Measurements from ENCODE around the gene MPZL1. TPM values are rescaled to one million over a fixed set of nuclear protein-coding genes. Genes with fewer than 3 reads are reported as not detected.
"Not testable (repeated sequence)": the region's sequence is repeated elsewhere in the genome, so short reads cannot be mapped to it uniquely, and the experiment has no call there.

Gene MPZL1
- total RNA-seq, 1 experiment from 2014 or later: 76.5 TPM

GRCh38 chr1:167808104-167808503, 86.3 kb downstream of the MPZL1 start:
- no peak for DNase-seq (ENCODE audit: low spot score)

DNA sequence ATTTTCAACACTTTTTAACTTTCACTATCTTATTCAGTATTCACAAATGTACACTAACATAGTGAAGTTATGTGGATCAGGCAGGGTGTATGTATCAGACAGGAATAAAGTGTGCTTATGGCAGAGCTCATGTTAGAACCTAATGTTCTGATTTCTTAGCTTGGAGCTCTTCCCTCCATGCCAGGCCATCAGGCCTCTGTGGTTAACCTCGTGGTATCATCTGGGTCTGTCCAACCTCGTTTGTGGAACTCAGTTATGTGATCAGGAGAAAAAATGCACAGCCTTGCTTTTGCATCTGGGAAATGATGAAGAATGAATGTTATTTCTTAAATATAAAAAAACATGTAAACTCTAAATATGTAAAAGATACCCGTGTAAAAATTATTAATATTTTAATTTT, 86.9 kb downstream of the MPZL1 start:
- no peak for DNase-seq (ENCODE audit: low spot score)

DNA sequence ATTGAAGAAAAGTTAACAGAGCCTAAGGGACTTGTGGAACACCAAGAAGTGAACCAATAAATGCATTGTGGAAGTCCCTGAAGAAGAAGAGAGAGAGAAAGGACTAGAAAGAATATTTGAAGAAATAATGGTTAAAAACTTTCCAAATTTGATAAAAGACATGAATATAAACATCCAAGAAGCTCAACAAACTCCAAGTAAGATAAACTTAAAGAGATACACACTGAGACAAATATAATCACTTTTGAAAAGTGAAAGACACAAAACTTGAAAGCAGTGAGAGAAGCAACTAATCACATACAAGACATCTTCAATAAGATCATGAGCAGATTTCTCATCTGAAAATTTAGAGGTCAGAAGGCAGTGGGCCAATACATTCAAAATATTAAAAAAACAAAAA, 91.2 kb downstream of the MPZL1 start:
- DNase-seq (ENCODE audit: low spot score): no peak

GRCh38 chr1:167815650-167816049, 93.9 kb downstream of the MPZL1 start:
- DNase-seq (ENCODE audit: low spot score): no peak

DNA sequence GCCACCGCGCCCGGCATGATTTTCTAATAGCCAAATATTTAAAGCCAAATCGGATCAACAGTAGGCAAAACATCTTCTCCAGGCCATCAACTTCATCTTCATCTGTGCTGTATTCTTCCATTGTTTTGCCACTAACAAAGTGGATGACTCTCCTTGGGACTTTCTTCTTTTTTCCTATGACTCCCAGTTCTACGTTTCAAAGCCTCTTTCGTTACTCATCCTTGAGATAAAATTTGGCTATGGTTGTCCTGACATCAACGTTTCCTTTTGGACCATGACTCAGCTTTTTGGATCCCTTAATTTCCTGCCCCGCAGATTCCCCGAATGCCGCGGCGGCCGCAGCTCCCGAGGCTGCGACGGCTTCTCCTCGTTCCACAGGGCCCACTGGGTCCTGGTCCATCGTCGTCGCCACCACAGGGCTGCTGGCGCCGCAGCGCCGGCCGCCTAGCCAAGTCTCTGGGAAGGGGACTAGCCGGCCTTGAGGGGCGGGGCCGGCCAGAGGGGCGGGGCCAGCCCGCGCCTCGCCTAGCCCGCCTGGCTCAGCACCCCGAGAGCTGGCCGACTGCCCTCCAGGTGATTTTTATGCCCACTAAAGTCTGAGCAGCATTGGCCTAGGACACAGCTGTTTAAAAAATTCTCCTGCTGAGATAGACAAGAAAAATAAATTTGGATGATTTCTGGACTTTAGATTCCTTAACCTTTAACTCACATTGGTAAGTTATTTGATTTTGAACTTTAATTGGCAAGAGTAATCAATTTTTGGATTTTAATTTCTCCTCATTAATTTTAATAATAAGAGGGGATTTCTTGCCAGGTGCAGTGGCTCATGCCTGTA, 98.3 kb downstream of the MPZL1 start:
- DNase-seq (ENCODE audit: low spot score): peak; percentile 78

GRCh38 chr1:167820684-167821355, 99.0 kb downstream of the MPZL1 start:
- no peak for DNase-seq (ENCODE audit: low spot score)

GRCh38 chr1:167821356-167821685, 99.5 kb downstream of the MPZL1 start:
- no peak for DNase-seq (ENCODE audit: low spot score)

DNA sequence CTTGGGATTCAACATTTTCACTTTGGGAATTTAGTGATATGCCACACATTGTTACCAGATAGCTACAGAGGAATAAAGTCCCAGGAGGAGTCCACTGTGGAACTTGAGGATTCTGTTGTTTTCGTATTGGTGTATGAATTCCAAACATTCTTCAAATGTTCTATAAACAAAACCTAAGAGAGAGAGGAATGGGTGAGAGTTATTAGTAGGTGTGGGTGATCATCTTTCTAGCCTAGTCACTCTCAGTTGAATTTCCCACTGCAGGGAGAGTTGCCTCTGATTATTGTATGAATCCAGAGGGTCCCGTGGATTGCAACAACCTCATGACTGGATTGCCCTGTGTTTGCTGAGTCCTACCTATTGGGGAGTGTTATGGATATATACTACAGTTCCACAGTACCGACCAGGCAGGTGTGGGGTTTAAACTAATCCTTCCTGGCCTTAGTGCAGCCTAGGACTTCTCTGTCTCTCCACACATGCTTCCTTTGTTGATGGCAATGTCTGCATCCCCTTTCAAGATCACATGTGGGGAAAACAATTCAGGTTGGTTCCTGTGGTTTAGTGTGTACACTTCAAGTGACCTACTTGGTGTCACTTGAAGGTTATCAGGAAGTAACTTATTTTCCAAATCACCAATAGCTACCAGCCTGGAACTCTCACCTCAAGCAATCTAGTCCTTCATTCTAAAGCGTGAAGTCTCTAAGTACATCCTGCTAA, 100.3 kb downstream of the MPZL1 start:
- no peak for DNase-seq (ENCODE audit: low spot score)

DNA sequence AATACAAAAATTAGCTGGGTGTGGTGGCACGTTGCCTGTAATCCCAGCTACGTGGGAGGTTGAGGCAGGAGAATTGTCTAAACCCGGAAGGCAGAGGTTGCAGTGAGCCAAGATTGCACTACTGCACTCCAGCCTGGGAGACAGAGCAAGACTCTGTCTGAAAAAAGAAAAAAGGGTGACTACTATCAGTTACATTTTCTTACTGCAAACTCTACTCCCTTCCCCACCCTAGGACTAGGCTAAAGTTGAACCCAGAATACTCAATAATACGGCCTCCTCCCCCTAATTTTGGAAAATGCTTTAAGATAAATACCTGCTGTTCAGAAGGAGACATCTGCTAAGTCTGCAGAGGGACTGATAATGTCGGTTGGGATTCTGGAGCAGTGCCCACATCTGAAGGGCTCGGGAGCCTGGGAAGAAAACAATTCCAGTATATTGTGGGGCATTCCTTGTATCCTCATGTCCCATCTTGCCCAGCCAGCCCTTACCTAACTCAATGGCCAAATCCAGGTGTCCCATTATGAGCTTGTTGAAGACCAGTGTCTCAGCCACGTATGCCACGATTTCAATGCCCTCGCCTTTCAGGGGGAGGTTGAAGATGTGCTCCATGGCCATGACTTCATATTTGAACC, 102.5 kb downstream of the MPZL1 start:
- no peak for DNase-seq (ENCODE audit: low spot score)

DNA sequence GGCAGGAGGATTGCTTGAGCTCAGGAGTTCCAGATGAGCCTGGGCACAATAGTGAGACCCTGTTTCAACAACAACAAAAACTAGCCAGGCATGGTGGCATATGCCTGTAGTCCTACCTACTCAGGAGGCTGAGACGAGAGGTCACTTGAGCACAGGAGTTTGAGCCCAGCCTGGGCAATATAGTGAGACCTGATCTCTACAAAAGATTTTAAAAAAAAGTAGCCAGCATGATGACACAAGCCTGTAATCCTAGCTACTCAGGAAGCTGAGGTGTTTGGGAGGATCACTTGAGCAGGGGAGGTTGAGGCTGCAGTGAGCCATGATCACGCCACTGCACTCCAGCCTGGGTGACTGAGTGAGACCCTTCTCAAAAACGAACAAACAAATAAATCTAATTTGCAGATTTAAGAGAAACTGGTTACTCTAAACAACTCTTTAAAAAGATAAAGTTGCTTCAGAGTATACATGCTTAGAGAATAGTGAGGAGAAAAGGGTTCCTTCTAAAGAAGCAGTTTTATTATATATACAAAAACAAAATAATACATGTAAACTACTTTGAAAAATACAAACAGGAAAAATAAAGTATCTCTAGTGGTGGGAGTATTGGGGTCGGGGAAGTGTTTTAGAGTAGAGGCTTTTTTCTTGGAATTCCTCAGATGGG, 103.8 kb downstream of the MPZL1 start:
- DNase-seq (ENCODE audit: low spot score): no peak

- DNase-seq (ENCODE audit: low spot score): no peak
Observed at GRCh38 chr1:167826127-167826526, 104.3 kb downstream of the MPZL1 start.

GRCh38 chr1:167829868-167830267, 108.1 kb downstream of the MPZL1 start:
- DNase-seq (ENCODE audit: low spot score): no peak

- DNase-seq (ENCODE audit: low spot score): not testable (repeated sequence)
Observed at GRCh38 chr1:167830668-167831067, 108.9 kb downstream of the MPZL1 start.

- no peak for DNase-seq (ENCODE audit: low spot score)
Observed at GRCh38 chr1:167832693-167833092, 110.9 kb downstream of the MPZL1 start.

DNA sequence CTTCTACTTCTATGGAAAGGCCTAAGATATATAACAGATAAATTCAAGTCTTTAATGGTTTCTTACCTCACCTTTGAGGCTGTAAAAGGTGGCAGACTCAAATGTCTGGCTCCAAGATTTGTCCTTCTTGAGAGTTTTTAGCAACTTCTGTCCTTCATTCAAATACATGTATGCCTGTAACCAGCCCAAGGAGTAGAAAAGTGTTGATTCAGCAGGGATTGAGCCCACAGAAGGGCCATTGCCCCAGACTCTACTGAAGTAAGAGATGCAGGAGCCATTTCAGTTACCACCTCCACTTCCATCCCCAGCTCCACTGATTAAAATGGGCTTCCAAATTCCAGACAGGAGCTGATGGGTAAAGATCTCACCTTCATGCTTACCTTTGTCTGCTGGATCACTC, 112.1 kb downstream of the MPZL1 start:
- DNase-seq (ENCODE audit: low spot score): no peak

GRCh38 chr1:167836197-167836596, 114.4 kb downstream of the MPZL1 start:
- DNase-seq (ENCODE audit: low spot score): no peak

GRCh38 chr1:167837326-167837725, 115.5 kb downstream of the MPZL1 start:
- DNase-seq (ENCODE audit: low spot score): no peak

DNA sequence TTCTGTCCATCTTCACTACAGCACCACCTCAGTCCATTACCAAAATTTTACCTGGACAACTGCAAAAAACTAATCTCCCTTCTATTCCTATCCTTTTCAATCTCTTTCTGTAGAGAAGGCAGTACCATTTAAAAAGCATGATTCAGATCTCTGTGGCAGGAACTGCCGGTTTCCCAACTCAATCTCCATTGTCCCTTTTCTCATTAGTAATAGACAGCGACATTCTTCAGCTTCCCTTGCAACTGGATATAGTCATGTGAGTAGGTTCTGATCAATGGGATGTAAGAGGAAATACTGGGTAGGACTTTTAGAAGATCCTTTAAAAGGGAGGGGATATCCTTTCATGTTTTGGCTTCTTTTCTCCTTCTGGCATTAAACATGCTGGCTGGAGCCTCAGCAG, 117.2 kb downstream of the MPZL1 start:
- DNase-seq (ENCODE audit: low spot score): no peak

All from H4 (cell line).